ENCODE data around the gene CENPT. TPM values are rescaled to one million over a fixed set of nuclear protein-coding genes. Genes with fewer than 3 reads are reported as not detected.

Gene CENPT
- 56.0 and 60.9 TPM in 2 replicates for total RNA-seq

DNA sequence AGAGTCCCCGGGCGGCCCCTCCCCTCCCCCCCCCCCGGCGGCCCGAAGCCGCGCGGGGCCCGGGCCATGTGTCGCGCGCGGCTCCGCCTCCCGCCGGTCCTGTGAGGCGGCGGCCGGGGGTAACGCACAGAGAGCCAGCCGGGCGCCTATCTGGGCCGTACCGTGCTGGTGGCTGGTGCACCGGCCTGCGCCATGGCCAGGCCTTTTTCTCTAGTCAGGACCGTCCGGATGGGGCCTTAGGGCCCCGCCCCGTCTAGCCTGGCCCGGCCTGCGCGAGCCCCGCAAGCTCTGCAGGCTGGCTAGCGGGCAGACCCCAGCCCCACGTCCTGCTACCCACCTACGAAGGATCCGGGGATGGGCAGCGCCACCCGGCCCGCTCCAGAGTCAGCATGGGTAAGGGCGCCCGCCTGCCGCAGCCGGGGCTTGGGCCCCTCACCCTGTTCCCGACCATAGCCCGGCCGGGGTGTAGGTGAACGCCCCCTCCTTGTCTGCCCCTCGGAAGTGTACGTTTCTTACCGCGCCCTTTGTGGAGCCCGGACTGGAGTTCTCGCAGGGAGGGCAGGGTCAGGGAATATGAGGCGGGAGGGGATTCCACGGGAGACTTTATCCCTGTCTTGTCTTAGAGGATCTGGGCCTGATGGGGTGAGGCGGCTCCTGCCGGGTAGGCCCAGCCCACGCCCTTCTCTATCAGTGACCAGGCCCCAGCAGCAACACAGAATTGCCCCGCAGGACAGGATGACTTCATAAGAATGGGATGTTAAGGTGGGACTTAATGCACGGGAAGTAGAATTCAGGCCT is at the start of gene CENPT:
CENPT (minus strand) TSS at position 630 of the 798 bp plus-strand sequence. CDS start 13,834 bp downstream, outside the sequence.
- intact Hi-C loops (cut with micrococcal nuclease): loop anchor here (5.0 to 10.0 kb wide), 3 partner anchors 468 to 832 kb away; partner anchors contain the start of genes PRMT7 and SLC7A6OS

GRCh38 chr16:67897231-67897630 is 49.7 kb upstream of the CENPT start:
- intact Hi-C loops (cut with micrococcal nuclease): no loop called here

GRCh38 chr16:67893743-67894399 is 46.4 kb upstream of the CENPT start:
- intact Hi-C loops (cut with micrococcal nuclease): loop anchor here (1.0 kb wide), 14 partner anchors 11 to 332 kb away; partner anchors contain the start of genes ACD, CTCF, DDX28 and DPEP2

DNA sequence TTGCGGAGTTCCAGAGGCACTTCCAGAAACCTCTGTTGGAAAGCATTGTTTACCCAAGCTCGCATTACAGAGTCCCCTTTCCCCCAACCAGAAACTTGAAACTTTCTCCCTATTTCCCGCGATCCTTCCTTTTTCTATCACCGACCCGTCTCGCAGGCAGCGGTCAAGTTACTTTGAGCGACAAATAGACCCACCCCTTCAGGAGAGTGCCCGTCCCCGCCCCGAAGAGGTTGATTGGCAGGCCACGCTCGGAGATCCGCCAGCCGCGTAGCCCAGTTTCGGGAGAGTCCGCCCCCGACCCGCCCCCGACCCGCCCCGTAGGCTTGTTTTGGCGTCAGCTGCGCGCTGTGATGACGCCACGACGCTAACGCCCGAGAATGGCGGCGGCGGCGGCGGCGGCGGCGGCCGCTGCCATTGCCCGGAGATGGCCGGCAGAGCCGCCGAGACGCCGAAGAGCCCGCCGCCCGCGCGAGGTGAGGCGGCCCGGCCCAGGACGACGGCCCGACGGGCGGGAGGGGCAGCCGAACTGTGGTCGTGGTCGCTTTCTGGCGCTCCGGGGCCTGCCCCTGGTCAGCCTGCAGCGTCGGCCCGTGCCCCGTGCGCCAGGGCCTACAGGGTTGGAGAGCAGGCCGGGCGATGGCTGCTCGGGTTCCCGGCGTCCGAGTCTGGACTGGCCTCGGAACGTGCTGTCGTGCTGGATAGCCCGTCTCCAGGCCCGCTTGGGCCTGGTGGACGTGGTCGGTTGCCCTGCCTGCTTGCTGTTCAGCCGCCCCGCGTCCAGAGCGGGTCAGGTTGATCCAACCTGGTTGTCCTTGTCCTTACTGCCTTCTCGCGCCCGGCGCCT is 45.6 kb upstream of the CENPT start, which contains the start of gene PSKH1:
PSKH1 (plus strand) TSS at position 356 of the 844 bp plus-strand sequence. CDS start 15,496 bp downstream, outside the sequence.
- intact Hi-C loops (cut with micrococcal nuclease): loop anchor here (1.0 kb wide), 14 partner anchors 10 to 331 kb away; partner anchors contain the start of genes ACD, CTCF, DDX28 and DPEP2

GRCh38 chr16:67892375-67892774 is 44.9 kb upstream of the CENPT start:
- intact Hi-C loops (cut with micrococcal nuclease): no loop called here

- intact Hi-C loops (cut with micrococcal nuclease): no loop called here
These were observed 40.8 kb upstream of the CENPT start for GRCh38 chr16:67888331-67888730.

GRCh38 chr16:67886387-67886786 is 38.9 kb upstream of the CENPT start:
- intact Hi-C loops (cut with micrococcal nuclease): no loop called here

GRCh38 chr16:67885976-67886375 is 38.5 kb upstream of the CENPT start:
- intact Hi-C loops (cut with micrococcal nuclease): no loop called here

DNA sequence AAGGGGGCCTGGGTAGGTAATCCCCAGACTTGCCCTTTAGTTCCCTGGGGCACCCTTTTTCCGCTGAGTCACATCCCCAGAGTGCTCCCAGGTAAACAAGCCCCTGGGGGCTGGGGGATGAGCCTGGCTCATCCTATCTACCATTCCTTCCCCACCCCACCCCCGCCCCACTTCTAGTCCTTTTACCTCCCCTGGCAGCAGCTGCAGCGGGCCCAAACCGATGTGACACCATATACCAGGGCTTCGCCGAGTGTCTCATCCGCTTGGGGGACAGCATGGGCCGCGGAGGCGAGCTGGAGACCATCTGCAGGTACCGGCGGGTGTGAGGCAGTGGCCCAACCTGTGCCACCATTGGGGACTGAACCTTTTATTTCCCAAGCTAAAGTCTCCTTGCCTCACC is 38.1 kb upstream of the CENPT start:
- intact Hi-C loops (cut with micrococcal nuclease): no loop called here

DNA sequence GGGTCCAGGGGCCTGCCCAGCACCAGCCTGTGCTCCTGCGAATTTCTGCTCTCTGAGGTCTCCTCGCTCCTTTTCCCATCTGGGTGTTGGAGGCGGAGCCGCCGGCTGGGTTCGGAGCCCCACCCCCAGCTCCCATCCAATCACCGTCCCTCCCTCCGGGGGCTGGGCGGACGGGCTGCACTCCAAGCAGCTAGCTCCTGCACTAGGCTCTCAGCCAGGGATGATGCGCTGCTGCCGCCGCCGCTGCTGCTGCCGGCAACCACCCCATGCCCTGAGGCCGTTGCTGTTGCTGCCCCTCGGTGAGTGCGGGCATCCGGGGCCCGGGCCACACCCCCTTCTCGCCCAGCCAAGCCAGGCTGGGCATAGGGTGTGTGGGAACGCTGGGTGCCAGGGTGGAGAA is 37.2 kb upstream of the CENPT start, which contains the start of gene NRN1L:
NRN1L (plus strand) TSS at position 202 of the 400 bp plus-strand sequence; CDS start at position 221, 19 bp downstream.
- intact Hi-C loops (cut with micrococcal nuclease): no loop called here

- intact Hi-C loops (cut with micrococcal nuclease): loop anchor here (1.0 kb wide), 5 partner anchors 9 to 345 kb away; partner anchors contain the start of gene PSKH1
These were observed 36.4 kb upstream of the CENPT start for GRCh38 chr16:67883872-67884261.

- intact Hi-C loops (cut with micrococcal nuclease): loop anchor here (1.0 kb wide), 5 partner anchors 10 to 346 kb away; partner anchors contain the start of gene PSKH1
These were observed 35.8 kb upstream of the CENPT start for GRCh38 chr16:67883146-67883871.

- intact Hi-C loops (cut with micrococcal nuclease): loop anchor here (1.0 kb wide), 5 partner anchors 11 to 347 kb away; partner anchors contain the start of gene PSKH1
These were observed 35.1 kb upstream of the CENPT start for GRCh38 chr16:67882374-67883145.

DNA sequence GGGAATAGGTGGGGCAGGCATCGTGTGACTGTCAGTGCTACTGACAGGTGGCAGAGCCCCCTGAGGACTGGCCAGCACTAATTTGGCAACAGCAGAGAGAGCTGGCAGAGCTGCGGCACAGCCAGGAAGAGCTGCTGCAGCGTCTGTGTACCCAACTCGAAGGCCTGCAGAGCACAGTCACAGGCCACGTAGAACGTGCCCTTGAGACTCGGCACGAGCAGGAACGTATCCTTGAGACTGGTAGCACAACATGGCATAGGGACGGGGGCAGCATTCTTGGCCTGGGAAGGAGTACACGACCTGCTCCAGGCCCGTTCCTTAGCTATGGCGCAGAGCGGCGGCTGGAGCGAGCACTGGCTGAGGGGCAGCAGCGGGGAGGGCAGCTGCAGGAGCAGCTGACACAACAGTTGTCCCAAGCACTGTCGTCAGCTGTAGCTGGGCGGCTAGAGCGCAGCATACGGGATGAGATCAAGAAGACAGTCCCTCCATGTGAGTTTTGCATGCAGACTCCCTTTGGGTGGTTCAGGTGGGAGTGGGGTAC is 34.2 kb upstream of the CENPT start:
- intact Hi-C loops (cut with micrococcal nuclease): no loop called here

GRCh38 chr16:67880584-67880983 is 33.1 kb upstream of the CENPT start:
- intact Hi-C loops (cut with micrococcal nuclease): no loop called here

DNA sequence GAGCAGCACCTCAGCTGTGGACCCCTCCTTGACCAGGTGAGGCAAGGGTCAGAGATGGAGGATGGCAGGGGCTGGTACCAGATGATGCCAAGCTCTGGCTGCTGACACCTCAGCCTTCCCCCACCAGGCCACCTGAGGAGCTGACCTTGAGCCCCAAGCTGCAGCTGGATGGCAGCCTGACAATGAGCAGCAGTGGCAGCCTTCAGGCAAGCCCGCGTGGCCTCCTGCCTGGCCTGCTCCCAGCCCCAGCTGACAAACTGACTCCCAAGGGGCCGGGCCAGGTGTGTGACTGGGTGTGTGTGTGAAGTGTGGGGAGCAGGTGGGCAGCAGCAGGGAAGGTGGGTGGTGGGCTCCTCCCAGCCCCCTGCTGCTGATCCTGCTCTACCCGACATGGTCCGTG is 32.4 kb upstream of the CENPT start:
- intact Hi-C loops (cut with micrococcal nuclease): no loop called here

DNA sequence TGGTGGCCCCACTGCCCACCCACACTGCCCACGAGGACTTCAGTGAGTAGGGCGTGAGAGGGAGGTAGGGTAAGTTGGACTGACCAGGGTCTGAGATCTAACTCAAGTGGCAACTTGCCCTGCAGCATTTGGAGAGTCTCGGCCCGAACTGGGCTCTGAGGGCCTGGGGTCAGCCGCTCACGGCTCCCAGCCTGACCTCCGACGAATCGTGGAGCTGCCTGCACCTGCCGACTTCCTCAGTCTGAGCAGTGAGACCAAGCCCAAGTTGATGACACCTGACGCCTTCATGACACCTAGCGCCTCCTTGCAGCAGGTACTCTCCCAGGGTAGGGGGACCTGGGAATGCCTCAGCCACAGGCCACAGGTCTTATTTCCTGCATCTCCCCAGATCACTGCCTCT is 32.0 kb upstream of the CENPT start:
- intact Hi-C loops (cut with micrococcal nuclease): no loop called here

- intact Hi-C loops (cut with micrococcal nuclease): no loop called here
These were observed 31.4 kb upstream of the CENPT start for GRCh38 chr16:67878846-67879245.

DNA sequence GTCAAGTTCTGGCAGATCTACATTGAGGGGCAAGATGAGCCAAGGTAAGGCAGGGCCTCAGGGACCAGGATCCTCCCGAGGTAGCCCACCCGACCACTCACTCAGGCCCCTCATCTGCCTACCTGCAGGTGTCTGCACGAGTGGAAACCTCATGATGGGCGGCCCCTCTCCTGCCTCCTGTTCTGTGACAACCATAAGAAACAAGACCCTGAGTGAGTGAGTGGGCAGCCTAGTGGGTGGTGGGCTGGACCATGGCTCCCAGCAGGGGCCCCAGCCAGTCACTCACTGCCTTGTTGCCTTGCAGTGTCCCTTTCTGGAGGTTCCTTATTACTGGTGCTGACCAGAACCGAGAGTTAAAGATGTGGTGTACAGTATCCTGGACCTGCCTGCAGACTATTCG is 30.7 kb upstream of the CENPT start:
- intact Hi-C loops (cut with micrococcal nuclease): no loop called here

Data from T-helper 1 cell treated with Interleukin-12 subunit alpha and Interleukin-12 subunit beta and Interleukin-4 antibody, amounts not matched to agents 30 ng/mL and 1 ng/mL, for 36 hours (primary cell).